Measurements from ENCODE around the gene MAP3K10.

- TF ChIP-seq EZH2 (optimal IDR thresholded peaks at IDR 0.05; ENCODE audit: low read depth, low read length) = no peak
- no peak for TF ChIP-seq EZH2phosphoT487 (IDR thresholded peaks at IDR 0.05; ENCODE audit: low read length)
- no peak for TF ChIP-seq CTCF (IDR thresholded peaks at IDR 0.05; ENCODE audit: low read length)
Observed at GRCh38 chr19:40233811-40234389, 42.7 kb downstream of the MAP3K10 start.

Measured in MM.1S (cell line).